Mesendoderm (in vitro differentiated cells): Measurements from ENCODE around the gene RAD21L1.
A peak's percentile ranks its signal among the peaks of the same experiment; 100 is the strongest.

Experiments used
- DNase-seq: peaks from one replicate; pipeline ENCODE4 v3.0.0; 2013
- H2AK5ac ChIP-seq: 2 replicates; pipeline ENCODE4 v1.6.1; 2013; ENCODE audit warnings: low read length, inconsistent platforms
- H2BK120ac ChIP-seq: 2 replicates; pipeline ENCODE4 v1.6.1; 2013; ENCODE audit warnings: low read depth, mild to moderate bottlenecking, low read length, moderate library complexity, mixed read lengths
- H2BK15ac ChIP-seq: replicated peaks from 2 replicates; pipeline ENCODE4 v1.6.1; 2013; ENCODE audit warnings: low read depth, mild to moderate bottlenecking, moderate library complexity
- H2BK5ac ChIP-seq: 2 replicates; pipeline ENCODE4 v1.6.1; 2013; ENCODE audit warnings: low read length, inconsistent platforms
- H3K18ac ChIP-seq: 2 replicates; pipeline ENCODE4 v1.6.1; 2013; ENCODE audit warnings: mild to moderate bottlenecking, low read length, mixed read lengths
- H3K23ac ChIP-seq: one replicate; pipeline ENCODE4 v1.6.1; 2013; ENCODE audit warnings: low read length
- H3K27ac ChIP-seq: 2 replicates; pipeline ENCODE4 v1.5.1; 2013; ENCODE audit warnings: low read depth, mild to moderate bottlenecking, inconsistent platforms, low read length, moderate library complexity
- H3K27me3 ChIP-seq: 2 replicates; pipeline ENCODE4 v1.6.1; 2013; ENCODE audit warnings: low read length, control low read depth, mild to moderate bottlenecking, inconsistent platforms; ENCODE audit not compliant: insufficient read depth, poor library complexity
- H3K36me3 ChIP-seq: 2 replicates; pipeline ENCODE4 v1.6.1; 2013; ENCODE audit warnings: low read length, inconsistent platforms; ENCODE audit not compliant: control insufficient read depth, insufficient read depth
- H3K4ac ChIP-seq: one replicate; pipeline ENCODE4 v1.6.1; 2013; ENCODE audit warnings: low read depth, mild to moderate bottlenecking, low read length, moderate library complexity
- H3K4me1 ChIP-seq: 2 replicates; pipeline ENCODE4 v1.6.1; 2013; ENCODE audit warnings: low read depth, low read length, inconsistent platforms; ENCODE audit not compliant: control insufficient read depth
- H3K4me2 ChIP-seq: 2 replicates; pipeline ENCODE4 v1.6.1; 2013; ENCODE audit warnings: low read length
- H3K4me3 ChIP-seq: 2 replicates; pipeline ENCODE4 v1.5.1; 2013; ENCODE audit warnings: mild to moderate bottlenecking, low read length
- H3K56ac ChIP-seq: one replicate; pipeline ENCODE4 v1.6.1; 2013; ENCODE audit warnings: low read length
- H3K79me1 ChIP-seq: 2 replicates; pipeline ENCODE4 v1.6.1; 2013; ENCODE audit warnings: low read length, inconsistent platforms
- H3K79me2 ChIP-seq: 2 replicates; pipeline ENCODE4 v1.6.1; 2013; ENCODE audit warnings: mild to moderate bottlenecking, low read length; ENCODE audit not compliant: control insufficient read depth, insufficient read depth
- H3K9ac ChIP-seq: 2 replicates; pipeline ENCODE4 v1.6.1; 2013; ENCODE audit warnings: low read length, inconsistent platforms
- H4K5ac ChIP-seq: one replicate; pipeline ENCODE4 v1.6.1; 2013; ENCODE audit warnings: low read length
- H4K8ac ChIP-seq: one replicate; pipeline ENCODE4 v1.6.1; 2013; ENCODE audit warnings: low read depth, mild to moderate bottlenecking, control low read depth, low read length, moderate library complexity
- WGBS: extraction: QIAGEN DNeasy Blood & Tissue Kit; methylation state at CpG from one replicate; pipeline ENCODE4 v1.1.7; 2013; ENCODE audit warnings: low lambda C conversion rate, missing lambda C conversion rate; ENCODE audit not compliant: insufficient coverage; ENCODE audit errors: extremely low coverage; 5-methylcytosine and 5-hydroxymethylcytosine counted together

The RAD21L1 gene

DNA sequence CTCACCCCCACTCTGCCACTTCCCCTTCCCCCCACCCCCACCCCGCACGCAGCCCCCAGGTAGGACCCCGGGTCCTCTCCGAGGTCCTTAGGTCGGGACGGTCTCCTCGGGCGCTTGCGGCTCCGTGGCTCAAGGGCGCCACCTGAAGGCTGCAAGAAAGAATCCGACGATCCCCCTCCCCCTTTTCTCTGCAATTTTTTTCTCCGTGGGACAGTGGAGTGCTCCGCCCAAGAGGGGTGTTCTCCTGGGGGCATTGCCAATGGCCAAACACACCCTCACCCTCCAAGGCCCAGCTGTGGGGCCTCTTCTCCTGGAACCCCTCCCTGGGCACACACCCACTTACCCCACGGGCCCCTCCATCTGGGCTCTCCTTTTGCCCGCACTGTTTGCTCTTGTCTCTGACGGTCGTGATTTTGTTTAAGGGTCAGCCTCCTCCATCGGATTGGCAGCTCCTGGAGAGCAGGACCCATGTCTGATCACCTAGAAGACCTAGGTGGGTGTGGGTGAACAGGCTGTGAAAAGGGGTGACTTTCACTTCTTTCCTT, 40.0 kb upstream of the RAD21L1 start:
- Histone ChIP-seq H3K27ac (no peak overlapping the region), H2BK5ac (peak overlapping the region; percentile 52), H4K8ac (no peak overlapping the region), H3K27me3 (peaks cover 10% of the 10 kb centered on the region), H2BK15ac (no peak overlapping the region), H3K9ac (peak overlapping the region; percentile 27), H2BK120ac (no peak overlapping the region), H2AK5ac (no peak overlapping the region), H3K79me1 (no peaks in the 10 kb centered on the region), H3K56ac (peak overlapping the region; percentile 74), H3K23ac (no peak overlapping the region), H4K5ac (peak overlapping the region; percentile 37), H3K4me2 (no peak overlapping the region), H3K79me2 (no peaks in the 10 kb centered on the region), H3K4me1 (peaks cover 11% of the 10 kb centered on the region), H3K18ac (no peak overlapping the region), H3K36me3 (no peaks in the 10 kb centered on the region), H3K4me3 (no peak overlapping the region), H3K4ac (no peak overlapping the region)
- peak; percentile 82 for DNase-seq
- no CpG with 5 or more reads among the region's 20 CpGs for WGBS

DNA sequence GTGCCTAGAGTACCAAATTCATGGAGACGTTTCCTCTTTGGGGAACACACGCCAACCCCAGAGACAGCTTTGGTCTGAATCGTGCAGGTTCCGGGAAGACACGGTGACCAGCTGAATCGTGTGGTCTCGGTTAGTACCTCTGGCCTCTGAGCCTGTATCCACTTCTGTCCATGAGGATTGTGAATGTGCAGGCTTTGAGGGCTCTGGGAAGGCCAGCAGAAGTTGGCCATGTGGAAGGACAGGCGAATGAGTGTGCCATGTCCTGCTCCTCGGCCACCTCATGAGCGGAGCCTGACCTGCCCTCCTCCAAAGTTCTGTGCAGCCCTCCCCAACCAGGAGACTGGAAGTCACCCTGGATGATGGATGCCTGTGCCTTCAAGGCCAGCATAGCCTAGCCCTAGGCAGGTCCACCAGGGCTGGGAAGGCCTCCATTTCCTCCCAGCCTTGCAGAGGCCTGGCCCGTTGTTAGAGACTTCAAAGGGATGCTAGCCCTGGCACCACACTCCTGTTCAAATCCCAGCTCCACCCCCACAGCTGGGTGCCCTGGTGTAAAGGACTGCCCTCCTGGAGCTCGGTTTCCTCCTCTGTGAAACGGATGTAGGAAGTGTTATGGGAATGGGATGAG, 39.4 kb upstream of the RAD21L1 start:
- no peak overlapping the region for H3K18ac ChIP-seq
- H3K36me3 ChIP-seq, result no peaks in the 10 kb centered on the region
- no peak overlapping the region for H4K8ac ChIP-seq
- peak overlapping the region; percentile 52 for H2BK5ac ChIP-seq
- H2AK5ac ChIP-seq, result peak overlapping the region; percentile 34
- no peak overlapping the region for H3K27ac ChIP-seq
- H2BK120ac ChIP-seq, result no peak overlapping the region
- no CpG with 5 or more reads among the region's 13 CpGs for WGBS
- H3K4me3 ChIP-seq, result no peak overlapping the region
- DNase-seq, result peak; percentile 87
- H3K4me1 ChIP-seq, result peaks cover 11% of the 10 kb centered on the region
- H2BK15ac ChIP-seq, result no peak overlapping the region
- H3K79me2 ChIP-seq, result no peaks in the 10 kb centered on the region
- no peak overlapping the region for H3K4ac ChIP-seq
- peak overlapping the region; percentile 37 for H4K5ac ChIP-seq
- H3K79me1 ChIP-seq, result no peaks in the 10 kb centered on the region
- peak overlapping the region; percentile 27 for H3K9ac ChIP-seq
- H3K23ac ChIP-seq, result no peak overlapping the region
- H3K4me2 ChIP-seq, result no peak overlapping the region
- H3K27me3 ChIP-seq, result peaks cover 10% of the 10 kb centered on the region
- peak overlapping the region; percentile 74 for H3K56ac ChIP-seq

DNA sequence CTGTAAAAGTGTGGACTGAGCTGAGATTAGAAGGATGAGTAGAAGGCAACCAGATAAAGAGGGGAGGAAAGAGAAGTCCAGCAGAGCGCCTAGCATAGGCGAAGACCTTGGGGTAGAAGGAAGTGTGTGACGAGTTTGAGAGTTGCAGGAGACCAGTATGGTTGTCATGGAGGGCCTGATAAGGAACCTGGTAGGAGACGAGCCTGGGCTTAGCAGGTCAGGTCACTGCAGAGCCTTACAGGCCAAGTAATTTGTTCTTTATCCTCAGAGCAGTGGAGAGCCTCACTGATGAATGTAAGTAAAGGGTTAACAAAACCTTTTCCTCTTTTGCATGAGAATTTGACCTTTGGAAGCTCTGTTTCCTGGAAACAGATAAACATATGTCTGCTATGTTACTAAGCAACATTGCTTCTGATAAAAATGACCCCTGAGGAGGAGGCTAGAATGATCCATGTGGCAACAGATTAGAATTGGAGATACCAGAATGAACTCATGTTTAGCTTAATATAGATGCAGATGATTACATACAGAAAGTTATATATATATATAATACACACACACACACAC, 38.2 kb upstream of the RAD21L1 start:
- Histone ChIP-seq H3K9ac (no peak overlapping the region), H4K8ac (no peak overlapping the region), H3K18ac (no peak overlapping the region), H3K79me2 (no peaks in the 10 kb centered on the region), H2BK5ac (no peak overlapping the region), H4K5ac (no peak overlapping the region), H2AK5ac (no peak overlapping the region), H3K56ac (peak overlapping the region; percentile 43), H3K4me2 (no peak overlapping the region), H3K27ac (peak overlapping the region; percentile 1), H3K23ac (no peak overlapping the region), H3K4me3 (no peak overlapping the region), H3K79me1 (no peaks in the 10 kb centered on the region), H2BK15ac (no peak overlapping the region), H3K27me3 (peaks cover 10% of the 10 kb centered on the region), H3K36me3 (no peaks in the 10 kb centered on the region), H3K4me1 (peaks cover 11% of the 10 kb centered on the region), H3K4ac (no peak overlapping the region), H2BK120ac (no peak overlapping the region)
- DNase-seq, result peak; percentile 92
- WGBS, result no CpG with 5 or more reads among the region's 4 CpGs

DNA sequence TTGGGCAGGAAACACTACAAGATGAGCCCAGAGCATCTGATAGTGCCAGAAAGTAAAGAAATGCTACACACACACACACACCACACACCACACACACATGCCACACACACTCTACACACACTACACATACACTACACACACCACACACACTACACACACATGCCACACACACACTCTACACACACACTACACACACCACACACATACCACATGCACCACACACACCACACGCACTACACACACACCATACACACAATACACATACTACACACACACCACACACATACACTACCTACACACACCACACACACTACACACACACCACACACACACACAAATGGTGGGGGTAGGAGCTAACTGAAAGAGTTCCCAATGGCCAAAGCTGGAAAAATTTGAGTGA, 37.5 kb upstream of the RAD21L1 start:
- no peak overlapping the region for H3K4me3 ChIP-seq
- H3K36me3 ChIP-seq, result no peaks in the 10 kb centered on the region
- H3K79me2 ChIP-seq, result no peaks in the 10 kb centered on the region
- no peak overlapping the region for H2BK5ac ChIP-seq
- no peak overlapping the region for H3K27ac ChIP-seq
- no peak overlapping the region for H3K23ac ChIP-seq
- WGBS, result 100% methylated on average over 1 of the region's 1 CpG
- H3K4me1 ChIP-seq, result peaks cover 11% of the 10 kb centered on the region
- no peaks in the 10 kb centered on the region for H3K79me1 ChIP-seq
- H2BK15ac ChIP-seq, result no peak overlapping the region
- DNase-seq, result no peak
- H3K27me3 ChIP-seq, result peaks cover 10% of the 10 kb centered on the region
- no peak overlapping the region for H3K4me2 ChIP-seq
- no peak overlapping the region for H4K5ac ChIP-seq
- no peak overlapping the region for H4K8ac ChIP-seq
- no peak overlapping the region for H3K4ac ChIP-seq
- H3K18ac ChIP-seq, result no peak overlapping the region
- no peak overlapping the region for H3K9ac ChIP-seq
- H2BK120ac ChIP-seq, result no peak overlapping the region
- H3K56ac ChIP-seq, result peak overlapping the region; percentile 11
- no peak overlapping the region for H2AK5ac ChIP-seq

DNA sequence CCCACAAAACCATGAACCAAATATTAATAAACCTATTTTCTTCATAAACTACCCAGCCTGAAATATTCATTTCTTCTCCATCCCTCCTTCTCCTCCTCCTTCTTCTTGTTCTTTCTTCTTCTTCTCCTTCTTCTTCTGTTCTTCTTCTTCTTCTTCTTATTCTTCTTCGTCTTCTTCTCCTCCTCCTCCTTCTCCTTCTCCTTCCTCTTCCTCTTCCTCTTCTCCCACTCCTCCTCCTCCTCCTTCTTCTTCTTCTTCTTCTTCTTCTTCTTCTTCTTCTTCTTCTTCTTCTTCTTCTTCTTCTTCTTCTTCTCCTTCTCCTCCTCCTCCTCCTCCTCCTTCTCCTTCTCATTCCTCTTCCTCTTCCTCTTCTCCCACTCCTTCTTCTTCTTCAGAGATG, 36.0 kb upstream of the RAD21L1 start:
- DNase-seq, result no peak
- H4K8ac ChIP-seq, result no peak overlapping the region
- no peak overlapping the region for H3K27ac ChIP-seq
- H3K4ac ChIP-seq, result no peak overlapping the region
- WGBS, result 100% methylated on average over 1 of the region's 1 CpG
- H4K5ac ChIP-seq, result no peak overlapping the region
- H3K36me3 ChIP-seq, result no peaks in the 10 kb centered on the region
- H2BK5ac ChIP-seq, result no peak overlapping the region
- no peak overlapping the region for H3K4me3 ChIP-seq
- H3K18ac ChIP-seq, result no peak overlapping the region
- H3K79me1 ChIP-seq, result no peaks in the 10 kb centered on the region
- H3K9ac ChIP-seq, result no peak overlapping the region
- no peak overlapping the region for H3K56ac ChIP-seq
- H3K4me2 ChIP-seq, result no peak overlapping the region
- H3K27me3 ChIP-seq, result no peaks in the 10 kb centered on the region
- H2AK5ac ChIP-seq, result no peak overlapping the region
- H3K23ac ChIP-seq, result no peak overlapping the region
- H2BK120ac ChIP-seq, result no peak overlapping the region
- no peak overlapping the region for H2BK15ac ChIP-seq
- H3K4me1 ChIP-seq, result peaks cover 11% of the 10 kb centered on the region
- no peaks in the 10 kb centered on the region for H3K79me2 ChIP-seq
